PC-3 (cell line): ENCODE results near the gene CASP10. TPM values are rescaled to one million over a fixed set of nuclear protein-coding genes. Genes with fewer than 3 reads are reported as not detected.

ENCODE experiments used
- ATAC-seq: fragments of 200-7000 bp; cut with Tn5 transposase; 2 replicates; pipeline ENCODE4 v1.9.1; 2020; ENCODE audit warnings: mild to moderate bottlenecking, moderate library complexity
- BruUV-seq: library from RNA; stranded (reverse); fragments of 400-500 nt; replicated peaks from 2 replicates; lab custom pipeline; 2021; lab: Mats Ljungman, UMichigan
- CTCF ChIA-PET: fragments of 300-600 bp; sonication (Branson Sonifier 250); formaldehyde crosslinking; loops from one replicate; lab custom pipeline; 2022; ENCODE audit warnings: antibody characterized with exemption; lab: Charles Lee
- POLR2A ChIA-PET: fragments of 300-600 bp; sonication (Branson Sonifier 250); formaldehyde crosslinking; loops from one replicate; lab custom pipeline; 2022; ENCODE audit warnings: antibody characterized with exemption; ENCODE audit not compliant: unreplicated experiment; lab: Charles Lee
- DNase-seq: peaks from one replicate; pipeline ENCODE4 v3.0.0-alpha.2; 2015
- H2AFZ ChIP-seq: fragments of 300-600 bp; sonication (generic); 2 replicates; pipeline ENCODE4 v1.6.0; 2016; ENCODE audit warnings: antibody characterized with exemption, low read length
- H3F3A ChIP-seq: fragments of 300-600 bp; sonication (generic); one replicate; pipeline ENCODE4 v1.6.0; 2017; ENCODE audit warnings: antibody characterized with exemption, low read length, control low read depth, mild to moderate bottlenecking; ENCODE audit not compliant: unreplicated experiment
- H3K27ac ChIP-seq: fragments of 300-600 bp; sonication (generic); 2 replicates; pipeline ENCODE4 v1.5.1; 2016; ENCODE audit warnings: mild to moderate bottlenecking, low read length
- H3K27me3 ChIP-seq: fragments of 300-600 bp; sonication (generic); 2 replicates; pipeline ENCODE4 v1.6.1; 2016; ENCODE audit warnings: low read length, mixed read lengths
- H3K36me3 ChIP-seq: fragments of 300-600 bp; sonication (generic); 2 replicates; pipeline ENCODE4 v1.6.1; 2016; ENCODE audit warnings: low read depth, mixed run types, low read length, mixed read lengths
- H3K4me1 ChIP-seq: fragments of 300-600 bp; sonication (generic); 2 replicates; pipeline ENCODE4 v1.5.1; 2016; ENCODE audit warnings: low read length; ENCODE audit not compliant: insufficient read depth
- H3K4me2 ChIP-seq: fragments of 300-600 bp; sonication (generic); 2 replicates; pipeline ENCODE4 v1.6.0; 2016; ENCODE audit warnings: low read length
- H3K4me3 ChIP-seq: fragments of 300-600 bp; sonication (generic); 2 replicates; pipeline ENCODE4 v1.5.1; 2016; ENCODE audit warnings: mild to moderate bottlenecking, low read length, mixed read lengths
- H3K79me2 ChIP-seq: fragments of 300-600 bp; sonication (generic); 2 replicates; pipeline ENCODE4 v1.6.1; 2017; ENCODE audit warnings: low read length, mixed read lengths
- H3K9ac ChIP-seq: fragments of 300-600 bp; sonication (generic); 2 replicates; pipeline ENCODE4 v1.6.0; 2016; ENCODE audit warnings: mild to moderate bottlenecking, low read length
- H3K9me2 ChIP-seq: fragments of 300-600 bp; sonication (generic); replicated peaks from 2 replicates; pipeline ENCODE4 v1.6.1; 2016; ENCODE audit warnings: mixed run types, low read length, mixed read lengths
- H3K9me3 ChIP-seq: fragments of 300-600 bp; sonication (generic); 2 replicates; pipeline ENCODE4 v1.6.1; 2016; ENCODE audit warnings: low read length, mixed read lengths
- H4K20me1 ChIP-seq: fragments of 300-600 bp; sonication (generic); 2 replicates; pipeline ENCODE4 v1.6.1; 2016; ENCODE audit warnings: low read length, mixed read lengths
- CTCF ChIP-seq: fragments of 300-600 bp; sonication (generic); conservative IDR thresholded peaks from 2 replicates; pipeline ENCODE4 v1.5.1; 2017; ENCODE audit warnings: antibody characterized with exemption, low read depth, mild to moderate bottlenecking, low read length
- EZH2 ChIP-seq: fragments of 300-600 bp; sonication (generic); IDR thresholded peaks from one replicate; pipeline ENCODE4 v1.6.1; 2017; ENCODE audit warnings: antibody characterized with exemption, mild to moderate bottlenecking, low read length; ENCODE audit not compliant: unreplicated experiment
- EZH2phosphoT487 ChIP-seq: fragments of 300-600 bp; sonication (generic); IDR thresholded peaks from 2 replicates; pipeline ENCODE4 v1.6.1; 2018; ENCODE audit warnings: mild to moderate bottlenecking, antibody characterized with exemption, low read length, borderline replicate concordance
- intact Hi-C: fragments of 100-400 bp; cut with micrococcal nuclease; formaldehyde crosslinking; loops from 2 replicates; pipeline ENCODE4 v1.9.0; 2023
- total RNA-seq: library from RNA; depleted of rRNA; stranded (reverse); fragments of >200 nt; gene quantifications from 2 replicates; pipeline ENCODE4 v1.2.3, GENCODE V29; 2014

CASP10 gene
- total RNA-seq, 1 experiment from 2014 or later, result 4.2 TPM

GRCh38 chr2:201197781-201198180 is 14.8 kb downstream of the CASP10 start:
- H3K79me2 ChIP-seq, result no peaks in the 10 kb centered on the region
- H3F3A ChIP-seq, result no peaks in the 10 kb centered on the region
- no peaks in the 10 kb centered on the region for H3K4me1 ChIP-seq
- no peaks in the 10 kb centered on the region for H3K36me3 ChIP-seq
- ChIA-PET CTCF (no interaction called here), POLR2A (no interaction called here)
- H3K9me2 ChIP-seq, result no peaks in the 10 kb centered on the region
- H3K9ac ChIP-seq, result no peak overlapping the region
- no peak overlapping the region for H2AFZ ChIP-seq
- no TSS peak for BruUV-seq
- H3K9me3 ChIP-seq, result no peaks in the 10 kb centered on the region
- no peak overlapping the region for H3K27ac ChIP-seq
- no peak overlapping the region for H3K4me2 ChIP-seq
- H3K27me3 ChIP-seq, result no peaks in the 10 kb centered on the region
- ATAC-seq (no peak), DNase-seq (no peak)
- H4K20me1 ChIP-seq, result no peaks in the 10 kb centered on the region
- TF ChIP-seq EZH2phosphoT487 (no peak), EZH2 (no peak), CTCF (no peak)
- intact Hi-C loops, result no loop called here
- H3K4me3 ChIP-seq, result no peak overlapping the region

DNA sequence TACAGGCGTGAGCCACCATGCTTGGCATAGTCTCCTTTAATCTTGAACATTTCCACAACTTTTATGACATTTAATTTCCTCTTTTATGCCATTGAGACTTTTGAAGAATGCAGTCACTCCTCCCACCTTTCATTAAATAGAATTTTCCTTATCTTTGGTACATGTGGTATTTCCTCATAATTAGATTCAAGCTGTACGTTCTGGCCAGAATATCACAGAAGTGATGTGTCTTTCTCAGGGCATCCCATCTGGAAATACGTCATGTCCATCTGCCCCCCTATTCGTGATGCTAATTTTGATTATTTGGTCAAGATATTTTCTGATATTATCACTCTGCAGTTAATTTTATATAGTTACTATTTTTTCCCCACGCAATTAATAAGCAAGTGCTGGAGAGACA is 16.9 kb downstream of the CASP10 start:
- ChIA-PET CTCF (no interaction called here), POLR2A (no interaction called here)
- TF ChIP-seq CTCF (no peak), EZH2phosphoT487 (no peak), EZH2 (no peak)
- ATAC-seq (no peak), DNase-seq (no peak)
- Histone ChIP-seq H3K9me3 (no peaks in the 10 kb centered on the region), H3F3A (no peaks in the 10 kb centered on the region), H3K27ac (no peak overlapping the region), H4K20me1 (no peaks in the 10 kb centered on the region), H3K9me2 (no peaks in the 10 kb centered on the region), H2AFZ (no peak overlapping the region), H3K79me2 (no peaks in the 10 kb centered on the region), H3K9ac (no peak overlapping the region), H3K4me1 (no peaks in the 10 kb centered on the region), H3K4me2 (no peak overlapping the region), H3K27me3 (no peaks in the 10 kb centered on the region), H3K36me3 (no peaks in the 10 kb centered on the region), H3K4me3 (no peak overlapping the region)
- BruUV-seq, result no TSS peak
- intact Hi-C loops, result no loop called here

GRCh38 chr2:201200345-201200744 is 17.4 kb downstream of the CASP10 start:
- POLR2A ChIA-PET, result no interaction called here

More at GRCh38 chr2:201200345-201200744, 17.4 kb downstream of the CASP10 start:
- TF ChIP-seq EZH2phosphoT487, result no peak
- no peak for TF ChIP-seq CTCF
- no peak for TF ChIP-seq EZH2
- Histone ChIP-seq H3K4me1 (no peaks in the 10 kb centered on the region), H4K20me1 (no peaks in the 10 kb centered on the region), H3K4me2 (no peak overlapping the region), H3K9me2 (no peaks in the 10 kb centered on the region), H3K79me2 (no peaks in the 10 kb centered on the region), H2AFZ (no peak overlapping the region), H3F3A (no peaks in the 10 kb centered on the region), H3K4me3 (no peak overlapping the region), H3K9ac (no peak overlapping the region), H3K27ac (no peak overlapping the region), H3K36me3 (no peaks in the 10 kb centered on the region), H3K9me3 (no peaks in the 10 kb centered on the region), H3K27me3 (no peaks in the 10 kb centered on the region)
- DNase-seq (no peak), ATAC-seq (no peak)
- CTCF ChIA-PET, result no interaction called here
- intact Hi-C loops, result no loop called here
- BruUV-seq, result no TSS peak
